ENCODE results near the gene GRPEL1.

DNA sequence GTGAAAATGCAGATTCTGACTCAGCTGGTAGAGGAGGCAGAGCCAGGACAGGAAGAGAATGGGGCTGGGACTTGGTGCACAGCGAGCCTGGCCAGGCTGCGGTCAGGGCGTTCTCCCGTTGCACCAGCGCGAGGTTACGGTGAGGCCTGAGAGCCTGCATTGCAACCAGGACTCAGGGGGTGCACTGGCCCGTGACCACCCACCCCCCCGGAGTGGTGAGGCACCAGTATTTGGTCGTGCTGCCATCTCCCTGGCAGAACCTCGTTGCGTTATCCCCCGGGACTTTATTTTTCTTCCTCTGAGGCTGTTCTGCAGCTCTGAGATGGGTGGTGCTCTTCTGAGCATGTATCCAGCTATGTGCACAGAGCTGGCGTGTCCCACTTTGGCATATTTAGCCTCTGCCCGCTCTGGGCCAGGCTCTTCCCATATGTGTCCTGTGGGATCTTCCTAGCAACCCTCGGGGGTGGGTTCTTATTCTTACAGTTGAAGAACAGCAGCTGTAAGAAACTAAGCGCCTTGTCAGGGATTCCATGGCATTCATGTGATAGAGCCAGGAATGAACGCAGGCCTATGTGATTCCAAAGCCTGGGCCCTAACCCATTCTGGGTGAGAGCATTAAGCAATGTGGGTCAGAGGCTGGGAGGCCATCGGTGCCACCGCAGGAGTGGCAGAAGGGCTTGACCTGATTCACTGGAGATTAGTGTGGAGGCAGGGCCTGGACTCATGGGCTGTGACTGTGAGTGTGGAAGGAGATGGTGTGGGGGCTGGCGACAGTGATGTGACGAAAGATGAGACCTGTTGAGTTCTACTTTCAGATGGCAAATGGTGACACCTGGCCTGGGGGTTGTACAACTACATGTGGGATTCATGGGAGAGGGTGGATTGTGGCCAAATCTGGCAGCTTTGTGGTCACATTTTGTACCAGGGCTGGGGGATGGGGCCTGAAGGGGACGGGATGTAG lies 21.6 kb downstream of the GRPEL1 start:
- TF ChIP-seq YY1 (IDR thresholded peaks at IDR 0.05; ENCODE audit: insufficient read depth, insufficient read length): no peak
- no peak for TF ChIP-seq ZNF274 (IDR thresholded peaks at IDR 0.05; ENCODE audit: low read depth, low read length)
